Activated CD8-positive, alpha-beta memory T cell treated with anti-CD3 and anti-CD28 coated beads, Interleukin-2, amount 50 U/mL, for 1 hour (primary cell): ENCODE measurements around the gene PTPN11.

Source experiments
- DNase-seq: peaks from one replicate; pipeline ENCODE4 v3.0.0-alpha.2; 2020; ENCODE audit errors: extremely low read depth

Gene PTPN11

GRCh38 chr12:112543751-112544150, 125.0 kb downstream of the PTPN11 start:
- no peak for DNase-seq

GRCh38 chr12:112546339-112546738, 127.6 kb downstream of the PTPN11 start:
- DNase-seq = no peak

- no peak for DNase-seq
These were observed 128.2 kb downstream of the PTPN11 start for GRCh38 chr12:112546996-112547395.

DNA sequence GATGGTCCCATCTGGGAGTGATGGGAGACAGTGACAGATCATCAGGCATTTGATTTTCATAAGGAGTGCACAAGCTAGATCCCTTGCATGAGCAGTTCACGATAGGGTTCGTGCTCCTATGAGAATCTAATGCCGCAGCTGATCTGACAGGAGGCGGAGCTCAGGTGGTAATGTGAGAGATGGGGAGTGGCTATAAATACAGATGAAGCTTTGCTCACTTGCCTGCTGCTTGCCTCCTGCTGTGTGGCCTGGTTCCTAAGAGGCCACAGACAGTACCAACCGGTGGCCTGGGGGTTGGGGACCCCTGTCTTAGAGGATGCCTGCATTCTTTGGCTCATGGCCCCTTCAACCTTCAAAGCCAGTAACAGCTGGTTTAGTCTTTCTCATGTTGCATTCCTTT, 130.3 kb downstream of the PTPN11 start:
- no peak for DNase-seq

DNA sequence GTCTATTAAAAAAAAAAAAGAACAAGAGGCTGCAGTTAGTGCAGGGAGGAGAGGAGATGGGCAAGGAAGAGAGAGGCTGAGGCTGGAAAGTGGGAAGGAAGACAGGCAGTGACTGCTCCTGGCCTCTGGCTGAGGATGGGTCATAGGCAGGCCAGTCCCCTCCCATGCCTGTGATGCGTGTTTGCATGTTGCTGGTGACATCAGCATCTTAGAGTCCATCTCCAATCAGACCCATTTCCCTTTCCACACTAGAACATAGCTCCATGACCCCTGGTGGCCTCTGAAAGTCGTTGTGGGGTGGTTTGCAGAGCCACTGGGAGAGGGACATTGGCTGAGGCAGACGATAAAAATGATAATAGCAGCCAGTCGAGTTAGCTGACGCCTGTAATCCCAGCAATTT, 132.9 kb downstream of the PTPN11 start:
- no peak for DNase-seq

DNA sequence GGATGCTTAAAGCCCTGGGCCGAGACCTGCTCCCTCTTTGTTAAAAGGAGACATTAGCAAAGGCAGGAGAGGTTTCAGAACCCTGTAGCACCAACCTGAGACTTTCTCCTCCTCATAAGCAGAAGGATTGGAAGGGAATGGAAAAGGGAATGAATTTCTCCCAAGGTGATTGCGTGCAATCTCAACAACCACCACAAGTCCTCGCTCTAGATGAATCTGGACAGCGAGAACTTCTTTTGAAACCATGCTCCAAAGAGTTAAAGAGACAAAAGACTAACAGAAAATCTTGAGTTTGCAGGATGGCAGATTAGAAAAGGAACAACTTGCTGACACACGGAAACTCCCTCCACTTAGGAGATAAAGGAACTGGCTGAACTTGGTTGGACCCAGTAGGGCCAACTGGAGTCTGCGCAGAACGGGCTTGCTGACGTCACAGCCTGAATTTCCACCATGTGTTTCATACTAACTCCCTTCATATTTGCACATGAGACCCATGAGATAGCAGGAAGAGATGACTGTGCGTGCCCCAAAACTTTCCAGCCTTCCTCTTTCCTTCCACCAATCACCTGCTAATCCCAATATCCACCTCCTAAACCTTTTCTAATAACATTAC, 137.0 kb downstream of the PTPN11 start:
- DNase-seq = no peak

DNA sequence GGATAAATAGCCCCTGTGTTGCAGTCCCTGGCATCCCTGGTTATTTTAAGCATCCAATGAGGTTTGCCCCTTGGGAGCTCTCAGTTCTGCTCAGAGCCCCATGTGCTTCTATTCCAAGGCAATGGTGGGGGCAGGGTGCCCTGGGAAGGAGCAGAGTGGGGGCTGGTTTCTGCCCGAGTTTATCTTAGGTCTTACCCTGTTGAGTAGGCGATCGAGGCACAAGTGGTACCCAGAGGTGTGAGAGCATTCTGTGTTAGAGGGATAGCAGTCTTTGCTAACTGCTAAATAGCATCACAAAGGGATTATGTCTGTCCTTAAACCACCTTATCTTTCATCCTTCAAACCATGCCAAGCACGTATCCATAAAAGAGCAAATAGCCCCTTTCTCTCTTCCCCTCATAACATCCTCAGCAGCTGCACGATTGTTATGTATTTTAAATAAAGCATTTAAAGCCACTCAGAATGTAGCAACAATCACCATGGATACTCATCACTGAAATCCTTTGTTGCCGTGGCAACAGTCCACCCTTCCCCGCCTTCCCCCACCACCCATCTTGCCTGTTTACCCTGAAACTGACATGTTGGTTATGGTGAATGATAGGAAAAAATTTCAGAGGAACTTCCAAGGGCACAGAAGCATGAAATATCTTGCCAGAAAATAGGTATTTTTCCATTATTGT, 139.3 kb downstream of the PTPN11 start:
- DNase-seq = no peak
